ENCODE measurements around the gene ALPL.

- TF ChIP-seq CTCF (IDR thresholded peaks at IDR 0.05) (peak in 2 of 7 experiments; percentile 4 to 17), POLR2A (IDR thresholded peaks at IDR 0.05) (no peak)
Observed at GRCh38 chr1:21468599-21468998, 40.6 kb upstream of the ALPL start.

Data from stomach (tissue), 4 donors.